AG04450 (cell line): ENCODE results near the gene VAT1L. TPM values are rescaled to one million over a fixed set of nuclear protein-coding genes. Genes with fewer than 3 reads are reported as not detected.
A peak's percentile ranks its signal among the peaks of the same experiment; 100 is the strongest.

ENCODE experiments used
- CTCF ChIA-PET: fragments of 300-600, 350-600 bp; formaldehyde crosslinking; extraction: SDS; loops from one replicate; lab custom pipeline; 2022; ENCODE audit warnings: antibody characterized with exemption, inconsistent platforms; lab: Charles Lee
- POLR2A ChIA-PET: fragments of 350-600 bp; formaldehyde crosslinking; extraction: SDS; loops from one replicate; lab custom pipeline; 2021; ENCODE audit warnings: antibody characterized with exemption, inconsistent platforms; lab: Yijun Ruan, JAX
- DNase-seq: peaks from one replicate; pipeline ENCODE4 v3.0.0-alpha.2; 2011; ENCODE audit warnings: low read depth, low spot score
- H3K27ac ChIP-seq: one replicate; pipeline ENCODE4 v1.5.1; 2012; ENCODE audit warnings: low read depth, low read length, control low read depth
- H3K27me3 ChIP-seq: one replicate; pipeline ENCODE4 v1.6.0; 2012; ENCODE audit warnings: low read length; ENCODE audit not compliant: control insufficient read depth, insufficient read depth
- H3K4me3 ChIP-seq: 2 replicates; pipeline ENCODE4 v1.5.1; 2011; ENCODE audit warnings: mild to moderate bottlenecking, low read depth, low read length, control low read depth
- H3K9me3 ChIP-seq: 2 replicates; pipeline ENCODE4 v1.5.1; 2012; ENCODE audit warnings: low read length; ENCODE audit not compliant: control insufficient read depth, insufficient read depth
- polyA plus RNA-seq: library from polyadenylated mRNA; depleted of rRNA; stranded (reverse); fragments of >200 nt; gene quantifications from 2 replicates; pipeline ENCODE4 v1.2.3, GENCODE V29; 2011
- TF ChIP-seq, protein P1 (sequence below): IDR thresholded peaks from 2 replicates; pipeline ENCODE4 v1.5.1; 2011; ENCODE audit warnings: low read depth, low read length, control low read depth, inconsistent platforms

Gene VAT1L
- polyA plus RNA-seq, 1 experiment, result 128 TPM

- POLR2A ChIA-PET, result no interaction called here
- CTCF ChIA-PET, result interaction anchor here (0.5 to 1.8 kb wide), 6 partner anchors 26 to 825 kb away, joined by 3 to 9 read pairs (median 7); no protein-coding TSS in a partner anchor
- H3K9me3 ChIP-seq, result no peaks in the 10 kb centered on the region; the same call in none of the 2 replicates
- TF ChIP-seq, protein P1, sequence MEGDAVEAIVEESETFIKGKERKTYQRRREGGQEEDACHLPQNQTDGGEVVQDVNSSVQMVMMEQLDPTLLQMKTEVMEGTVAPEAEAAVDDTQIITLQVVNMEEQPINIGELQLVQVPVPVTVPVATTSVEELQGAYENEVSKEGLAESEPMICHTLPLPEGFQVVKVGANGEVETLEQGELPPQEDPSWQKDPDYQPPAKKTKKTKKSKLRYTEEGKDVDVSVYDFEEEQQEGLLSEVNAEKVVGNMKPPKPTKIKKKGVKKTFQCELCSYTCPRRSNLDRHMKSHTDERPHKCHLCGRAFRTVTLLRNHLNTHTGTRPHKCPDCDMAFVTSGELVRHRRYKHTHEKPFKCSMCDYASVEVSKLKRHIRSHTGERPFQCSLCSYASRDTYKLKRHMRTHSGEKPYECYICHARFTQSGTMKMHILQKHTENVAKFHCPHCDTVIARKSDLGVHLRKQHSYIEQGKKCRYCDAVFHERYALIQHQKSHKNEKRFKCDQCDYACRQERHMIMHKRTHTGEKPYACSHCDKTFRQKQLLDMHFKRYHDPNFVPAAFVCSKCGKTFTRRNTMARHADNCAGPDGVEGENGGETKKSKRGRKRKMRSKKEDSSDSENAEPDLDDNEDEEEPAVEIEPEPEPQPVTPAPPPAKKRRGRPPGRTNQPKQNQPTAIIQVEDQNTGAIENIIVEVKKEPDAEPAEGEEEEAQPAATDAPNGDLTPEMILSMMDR, result no peak
- H3K27ac ChIP-seq, result no peak overlapping the region
- H3K4me3 ChIP-seq, result no peak overlapping the region
- no peaks in the 10 kb centered on the region for H3K27me3 ChIP-seq
- DNase-seq, result no peak
Measured at GRCh38 chr16:77785373-77785764, 3.0 kb upstream of the VAT1L start.

- CTCF ChIA-PET, result interaction anchor here (0.6 kb wide), 1 partner anchor 37 kb away, joined by 6 read pairs; no protein-coding TSS in a partner anchor
- POLR2A ChIA-PET, result interaction anchor here (0.6 kb wide), 1 partner anchor 64 kb away, joined by 3 read pairs; the partner anchor contains the start of gene NUDT7
- Histone ChIP-seq H3K4me3 (no peak overlapping the region), H3K27me3 (no peaks in the 10 kb centered on the region), H3K9me3 (no peaks in the 10 kb centered on the region; the same call in none of the 2 replicates), H3K27ac (no peak overlapping the region)
- DNase-seq, result no peak
- TF ChIP-seq, protein P1, result no peak
Measured at GRCh38 chr16:77786186-77786847, 2.0 kb upstream of the VAT1L start.

- Histone ChIP-seq H3K9me3 (no peaks in the 10 kb centered on the region; the same call in none of the 2 replicates), H3K27ac (no peak overlapping the region), H3K4me3 (no peak overlapping the region), H3K27me3 (no peaks in the 10 kb centered on the region)
- POLR2A ChIA-PET, result no interaction called here
- TF ChIP-seq, protein P1, result no peak
- DNase-seq, result no peak
- CTCF ChIA-PET, result no interaction called here
Measured at GRCh38 chr16:77787452-77787851, 912 bp upstream of the VAT1L start.

- Histone ChIP-seq H3K9me3 (no peaks in the 10 kb centered on the region; the same call in 1 of the 2 replicates), H3K27me3 (no peaks in the 10 kb centered on the region), H3K4me3 (peak overlapping the region; percentile 85), H3K27ac (peak overlapping the region; percentile 11)
- no peak for DNase-seq
- TF ChIP-seq, protein P1, result no peak
- CTCF ChIA-PET, result interaction anchor here (0.6 to 1.9 kb wide), 5 partner anchors 9 to 213 kb away, joined by 3 to 12 read pairs (median 4); no protein-coding TSS in a partner anchor
- POLR2A ChIA-PET, result interaction anchor here (0.6 to 1.5 kb wide), 5 partner anchors 9 to 88 kb away, joined by 3 to 7 read pairs (median 4); partner anchors contain the start of gene NUDT7
Measured at GRCh38 chr16:77789085-77790008, 983 bp downstream of the VAT1L start.
